Osteocyte (in vitro differentiated cells): ENCODE measurements around the gene BICDL2. TPM values are rescaled to one million over a fixed set of nuclear protein-coding genes. Genes with fewer than 3 reads are reported as not detected.
A peak's percentile ranks its signal among the peaks of the same experiment; 100 is the strongest.
"Not testable (repeated sequence)": the region's sequence is repeated elsewhere in the genome, so short reads cannot be mapped to it uniquely, and the experiment has no call there.

Experiments
- DNase-seq: peaks from one replicate; pipeline ENCODE4 v3.0.0; 2021; ENCODE audit warnings: mixed read lengths; ENCODE audit not compliant: unreplicated experiment; ENCODE audit errors: extremely low spot score
- H3K27ac Mint-ChIP-seq: one replicate; pipeline ENCODE4 v1.8.0; 2021; ENCODE audit warnings: mild to moderate bottlenecking, mixed read lengths; ENCODE audit not compliant: unreplicated experiment
- H3K27me3 Mint-ChIP-seq: one replicate; pipeline ENCODE4 v1.8.0; 2021; ENCODE audit warnings: mixed read lengths; ENCODE audit not compliant: unreplicated experiment
- H3K36me3 Mint-ChIP-seq: one replicate; pipeline ENCODE4 v1.8.0; 2021; ENCODE audit warnings: mixed read lengths; ENCODE audit not compliant: unreplicated experiment
- H3K4me1 Mint-ChIP-seq: one replicate; pipeline ENCODE4 v1.8.0; 2021; ENCODE audit warnings: mixed read lengths; ENCODE audit not compliant: unreplicated experiment
- H3K4me3 Mint-ChIP-seq: one replicate; pipeline ENCODE4 v1.8.0; 2021; ENCODE audit warnings: mild to moderate bottlenecking, moderate library complexity, mixed read lengths; ENCODE audit not compliant: unreplicated experiment
- H3K9me3 Mint-ChIP-seq: one replicate; pipeline ENCODE4 v1.8.0; 2021; ENCODE audit warnings: mixed read lengths; ENCODE audit not compliant: unreplicated experiment
- CTCF ChIP-seq: fragments of 200-600 bp; sonication (generic); IDR thresholded peaks from 2 replicates; pipeline ENCODE4 v1.5.0; 2021; ENCODE audit warnings: antibody characterized with exemption, mild to moderate bottlenecking, moderate library complexity
- total RNA-seq: library from RNA; stranded (reverse); gene quantifications from 2 replicates; pipeline ENCODE4 v1.2.1, GENCODE V29; 2021

BICDL2 gene
- total RNA-seq, 1 donor from 2014 or later = not detected

GRCh38 chr16:3058139-3059030, 21.6 kb upstream of the BICDL2 start:
- Mint-ChIP-seq H3K4me1 (peaks cover 15% of the 10 kb centered on the region), H3K36me3 (peaks cover 6% of the 10 kb centered on the region), H3K27me3 (no peaks in the 10 kb centered on the region), H3K4me3 (peak overlapping the region; percentile 83), H3K27ac (peak overlapping the region; percentile 62), H3K9me3 (no peaks in the 10 kb centered on the region)
- no peak for DNase-seq
- TF ChIP-seq CTCF = no peak

- Mint-ChIP-seq H3K27me3 (no peaks in the 10 kb centered on the region), H3K4me1 (peaks cover 15% of the 10 kb centered on the region), H3K4me3 (peak overlapping the region; percentile 26), H3K27ac (no peak overlapping the region), H3K9me3 (no peaks in the 10 kb centered on the region), H3K36me3 (peaks cover 6% of the 10 kb centered on the region)
- no peak for TF ChIP-seq CTCF
- no peak for DNase-seq
These were observed 20.7 kb upstream of the BICDL2 start for GRCh38 chr16:3057181-3058138.

DNA sequence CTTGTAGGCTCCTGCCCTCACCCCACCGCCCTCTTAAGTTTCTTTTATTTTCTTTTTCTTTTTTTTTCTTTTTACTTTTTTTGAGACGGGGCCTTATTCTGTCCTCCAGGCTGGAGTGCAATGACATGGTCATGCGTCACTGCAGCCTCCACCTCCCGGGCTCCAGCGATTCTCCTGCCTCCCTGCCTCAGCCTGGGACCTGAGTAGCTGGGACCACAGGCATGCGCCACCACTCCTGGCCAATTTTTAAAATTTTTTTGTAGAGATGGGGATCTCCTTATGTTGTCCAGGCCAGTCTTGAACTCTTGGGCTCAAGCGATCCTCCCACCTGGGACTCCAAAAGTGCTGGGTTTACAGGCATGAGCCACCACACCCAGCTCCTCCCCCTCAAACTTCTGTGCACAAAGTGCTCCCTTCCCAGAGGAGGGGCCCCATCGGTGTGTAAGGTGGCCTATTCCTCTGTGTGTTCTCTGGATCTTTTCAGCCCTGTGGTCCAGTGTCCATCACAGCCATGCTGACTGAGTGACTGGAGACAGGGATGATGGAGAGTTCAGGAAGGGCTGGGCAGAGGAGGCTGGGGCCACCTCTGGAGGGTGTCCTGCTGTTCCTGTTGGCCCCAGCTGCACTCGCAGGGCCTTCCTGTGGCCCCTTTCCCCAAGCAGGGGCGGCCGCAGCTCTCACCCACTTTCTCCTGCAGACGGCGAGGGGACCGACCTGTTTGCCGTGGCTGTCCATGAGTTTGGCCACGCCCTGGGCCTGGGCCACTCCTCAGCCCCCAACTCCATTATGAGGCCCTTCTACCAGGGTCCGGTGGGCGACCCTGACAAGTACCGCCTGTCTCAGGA, 19.8 kb upstream of the BICDL2 start:
- no peak for DNase-seq
- H3K9me3 Mint-ChIP-seq = no peaks in the 10 kb centered on the region
- H3K4me3 Mint-ChIP-seq = no peak overlapping the region
- TF ChIP-seq CTCF = no peak
- peaks cover 6% of the 10 kb centered on the region for H3K36me3 Mint-ChIP-seq
- H3K27me3 Mint-ChIP-seq = no peaks in the 10 kb centered on the region
- H3K4me1 Mint-ChIP-seq = peaks cover 15% of the 10 kb centered on the region
- H3K27ac Mint-ChIP-seq = no peak overlapping the region

DNA sequence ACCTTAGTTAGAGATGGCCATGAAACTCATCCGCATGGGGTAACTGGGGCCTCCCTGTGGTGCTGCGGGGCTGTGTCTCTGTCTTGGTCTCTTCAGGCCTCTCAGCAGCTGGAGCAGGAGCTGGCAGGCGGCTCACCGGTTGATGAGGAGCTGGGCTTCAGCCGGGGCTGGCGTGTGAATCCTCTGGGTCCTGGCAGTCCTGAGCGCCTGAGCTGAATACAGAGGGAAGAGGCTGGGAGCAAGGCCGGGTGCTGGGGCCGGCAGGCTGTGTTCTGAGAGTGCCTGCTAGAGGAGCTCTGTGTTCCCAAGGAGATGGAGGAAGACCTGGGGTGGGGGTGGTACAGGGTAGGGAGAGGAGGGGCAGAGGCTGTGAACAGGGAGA, 19.0 kb upstream of the BICDL2 start:
- DNase-seq, H3K27me3 Mint-ChIP-seq, H3K9me3 Mint-ChIP-seq, H3K27ac Mint-ChIP-seq, H3K4me3 Mint-ChIP-seq, H3K36me3 Mint-ChIP-seq: not testable (repeated sequence)
- peaks cover 15% of the 10 kb centered on the region for H3K4me1 Mint-ChIP-seq
